NCI-H2227 (cell line): ENCODE results near the gene SRSF3.

Experiments
- DNase-seq: peaks from one replicate; lab custom pipeline; 2025; ENCODE audit not compliant: unreplicated experiment; lab: John Stamatoyannopoulos, UW

SRSF3 gene

GRCh38 chr6:36622901-36623546 lies 28.9 kb downstream of the SRSF3 start:
- no peak for DNase-seq

DNA sequence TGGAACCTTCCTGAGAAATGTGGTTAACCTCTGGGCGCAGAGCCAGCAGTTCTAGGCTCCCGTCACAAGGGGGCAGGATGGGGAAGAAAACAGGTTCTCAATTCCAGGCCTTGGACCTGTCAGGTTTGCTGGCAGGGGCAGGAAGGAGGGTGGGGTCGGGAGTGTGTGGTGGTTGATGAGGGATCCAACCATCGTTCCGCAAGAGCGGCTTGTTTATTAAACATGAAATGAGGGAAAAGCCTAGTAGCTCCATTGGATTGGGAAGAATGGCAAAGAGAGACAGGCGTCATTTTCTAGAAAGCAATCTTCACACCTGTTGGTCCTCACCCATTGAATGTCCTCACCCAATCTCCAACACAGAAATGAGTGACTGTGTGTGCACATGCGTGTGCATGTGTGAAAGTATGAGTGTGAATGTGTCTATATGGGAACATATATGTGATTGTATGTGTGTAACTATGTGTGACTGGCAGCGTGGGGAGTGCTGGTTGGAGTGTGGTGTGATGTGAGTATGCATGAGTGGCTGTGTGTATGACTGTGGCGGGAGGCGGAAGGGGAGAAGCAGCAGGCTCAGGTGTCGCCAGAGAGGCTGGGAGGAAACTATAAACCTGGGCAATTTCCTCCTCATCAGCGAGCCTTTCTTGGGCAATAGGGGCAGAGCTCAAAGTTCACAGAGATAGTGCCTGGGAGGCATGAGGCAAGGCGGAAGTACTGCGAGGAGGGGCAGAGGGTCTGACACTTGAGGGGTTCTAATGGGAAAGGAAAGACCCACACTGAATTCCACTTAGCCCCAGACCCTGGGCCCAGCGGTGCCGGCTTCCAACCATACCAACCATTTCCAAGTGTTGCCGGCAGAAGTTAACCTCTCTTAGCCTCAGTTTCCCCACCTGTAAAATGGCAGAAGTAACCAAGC lies 29.6 kb downstream of the SRSF3 start:
- peak; percentile 82 for DNase-seq

GRCh38 chr6:36624461-36625157 lies 30.4 kb downstream of the SRSF3 start:
- DNase-seq = no peak

GRCh38 chr6:36625158-36625919 lies 31.2 kb downstream of the SRSF3 start:
- DNase-seq = no peak

DNA sequence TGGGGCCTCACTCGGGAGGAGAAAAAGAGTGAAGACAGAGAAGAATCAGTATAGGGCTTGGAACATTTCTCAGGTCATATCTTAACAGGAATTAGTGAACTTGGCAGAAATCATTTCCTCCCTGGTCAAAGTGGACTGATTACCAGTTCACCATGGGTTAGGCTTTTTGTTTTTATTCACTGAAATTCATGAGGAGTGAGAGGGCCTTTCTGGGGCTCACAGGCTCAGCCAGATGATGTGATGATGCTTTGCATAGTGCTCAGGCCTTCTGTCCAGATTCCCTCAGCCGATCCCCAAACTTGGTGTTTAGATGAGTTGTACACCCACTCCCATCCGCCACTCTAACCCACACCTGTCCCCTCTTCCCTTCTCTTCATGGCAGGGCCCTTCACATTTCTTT lies 32.5 kb downstream of the SRSF3 start:
- no peak for DNase-seq

DNA sequence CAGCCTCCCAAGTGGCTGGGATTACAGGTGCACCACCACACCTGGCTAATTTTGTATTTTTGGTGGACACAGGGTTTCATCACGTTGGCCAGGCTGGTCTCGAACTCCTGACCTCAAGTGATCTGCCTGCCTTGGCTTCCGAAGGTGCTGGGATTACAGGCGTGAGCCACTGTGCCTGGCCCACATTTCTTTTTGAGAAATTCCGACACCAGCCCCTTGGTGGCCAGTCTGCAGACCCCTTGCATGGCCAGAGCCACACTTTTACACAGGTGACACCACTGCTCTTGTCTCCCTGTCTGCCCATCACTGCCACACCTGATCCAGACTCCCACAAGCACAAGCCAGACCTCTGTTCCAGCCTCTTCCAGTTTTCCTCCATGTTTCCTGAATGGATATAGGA lies 33.0 kb downstream of the SRSF3 start:
- DNase-seq = no peak

DNA sequence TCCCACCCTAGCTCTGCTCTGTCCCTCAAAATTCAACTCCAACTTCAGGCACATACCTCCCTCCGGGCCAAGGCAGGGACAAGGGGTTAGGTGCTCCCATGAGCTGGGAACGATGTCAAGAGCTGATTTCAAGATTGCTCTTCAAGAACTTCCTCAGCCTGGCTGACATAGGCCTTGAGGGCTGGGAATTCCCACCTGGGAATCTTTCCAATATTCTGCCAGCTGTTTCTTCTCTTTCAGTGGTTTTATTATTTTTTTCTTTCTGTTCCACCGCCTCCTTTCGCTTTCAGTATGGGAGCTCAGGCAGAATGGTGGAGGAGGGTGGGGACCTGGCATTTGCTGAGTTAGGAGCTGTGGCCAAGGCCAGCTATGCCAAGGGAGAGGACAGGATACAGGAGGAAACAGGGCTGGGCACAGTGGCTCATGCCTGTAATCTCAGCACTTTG lies 33.7 kb downstream of the SRSF3 start:
- DNase-seq = no peak

DNA sequence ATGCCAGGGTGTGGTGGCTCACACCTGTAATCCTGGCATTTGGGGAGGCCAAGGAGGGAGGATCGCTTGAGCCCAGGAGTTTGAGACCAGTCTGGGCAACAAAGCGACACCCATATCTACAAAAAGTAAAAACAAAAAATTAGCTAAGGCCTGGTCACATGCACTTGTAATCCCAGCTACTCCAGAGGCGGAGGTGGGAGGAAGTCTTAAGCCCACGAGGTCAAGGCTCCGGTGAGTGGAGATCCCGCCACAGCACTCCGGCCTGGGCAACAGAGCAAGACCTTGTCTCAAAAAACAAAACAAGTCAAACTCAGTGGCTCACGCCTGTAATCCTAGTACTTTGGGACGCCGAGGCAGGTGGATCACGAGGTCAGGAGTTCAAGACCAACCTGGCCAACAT lies 35.6 kb downstream of the SRSF3 start:
- DNase-seq = no peak

GRCh38 chr6:36631326-36632011 lies 37.3 kb downstream of the SRSF3 start:
- DNase-seq = no peak

GRCh38 chr6:36633370-36633769 lies 39.2 kb downstream of the SRSF3 start:
- no peak for DNase-seq

GRCh38 chr6:36633915-36634314 lies 39.8 kb downstream of the SRSF3 start:
- DNase-seq = no peak

DNA sequence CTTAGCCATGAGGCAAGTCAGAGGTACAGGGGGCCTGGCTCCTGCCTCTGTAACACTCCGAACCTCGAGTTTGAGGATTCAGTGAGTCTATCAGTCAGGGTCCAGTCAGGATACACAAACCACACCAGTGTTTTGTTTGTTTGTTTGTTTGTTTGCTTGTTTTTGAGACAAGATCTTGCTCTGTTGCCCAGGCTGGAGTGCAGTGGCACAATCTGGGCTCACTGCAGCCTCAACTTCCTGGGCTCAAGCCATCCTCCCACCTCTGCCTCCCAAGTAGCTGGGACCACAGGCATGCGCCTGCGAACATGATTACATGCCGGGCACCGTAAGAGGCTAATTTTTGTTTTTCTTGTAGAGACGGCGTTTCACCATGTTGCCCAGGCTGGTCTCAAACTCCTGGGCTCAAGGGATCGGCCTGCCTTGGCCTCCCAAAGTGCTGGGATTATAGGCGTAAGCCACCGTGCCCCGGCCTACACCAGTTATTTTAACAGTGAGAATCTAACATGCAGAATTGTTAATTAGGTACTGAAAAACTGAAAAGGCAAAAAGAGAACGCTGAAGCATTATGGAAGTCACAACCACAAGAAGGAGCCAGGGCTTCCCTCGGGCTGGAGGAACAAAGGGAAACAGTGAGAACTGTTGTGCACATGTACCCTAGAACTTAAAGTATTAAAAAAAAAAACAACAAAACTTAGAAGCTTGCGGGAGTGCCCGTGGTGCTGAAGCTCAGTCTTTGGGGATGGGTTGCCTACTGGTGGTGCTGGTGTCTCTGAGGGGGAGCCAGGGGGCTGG lies 40.4 kb downstream of the SRSF3 start:
- DNase-seq = no peak

- DNase-seq = no peak
Observed at GRCh38 chr6:36636283-36636682, 42.1 kb downstream of the SRSF3 start.

- DNase-seq = no peak
Observed at GRCh38 chr6:36636687-36637418, 42.7 kb downstream of the SRSF3 start.

- DNase-seq = no peak
Observed at GRCh38 chr6:36638579-36638978, 44.4 kb downstream of the SRSF3 start.

GRCh38 chr6:36639171-36639808 lies 45.1 kb downstream of the SRSF3 start:
- DNase-seq = no peak

GRCh38 chr6:36641543-36641942 lies 47.4 kb downstream of the SRSF3 start:
- DNase-seq = no peak
